Osteocyte (in vitro differentiated cells): ENCODE data around the gene ORAI1. TPM values are rescaled to one million over a fixed set of nuclear protein-coding genes. Genes with fewer than 3 reads are reported as not detected.

Experiments used
- DNase-seq: peaks from one replicate; pipeline ENCODE4 v3.0.0; 2021; ENCODE audit warnings: mixed read lengths; ENCODE audit not compliant: unreplicated experiment; ENCODE audit errors: extremely low spot score
- H3K27ac Mint-ChIP-seq: one replicate; pipeline ENCODE4 v1.8.0; 2021; ENCODE audit warnings: mild to moderate bottlenecking, mixed read lengths; ENCODE audit not compliant: unreplicated experiment
- H3K27me3 Mint-ChIP-seq: one replicate; pipeline ENCODE4 v1.8.0; 2021; ENCODE audit warnings: mixed read lengths; ENCODE audit not compliant: unreplicated experiment
- H3K36me3 Mint-ChIP-seq: one replicate; pipeline ENCODE4 v1.8.0; 2021; ENCODE audit warnings: mixed read lengths; ENCODE audit not compliant: unreplicated experiment
- H3K4me1 Mint-ChIP-seq: one replicate; pipeline ENCODE4 v1.8.0; 2021; ENCODE audit warnings: mixed read lengths; ENCODE audit not compliant: unreplicated experiment
- H3K4me3 Mint-ChIP-seq: one replicate; pipeline ENCODE4 v1.8.0; 2021; ENCODE audit warnings: mild to moderate bottlenecking, moderate library complexity, mixed read lengths; ENCODE audit not compliant: unreplicated experiment
- H3K9me3 Mint-ChIP-seq: one replicate; pipeline ENCODE4 v1.8.0; 2021; ENCODE audit warnings: mixed read lengths; ENCODE audit not compliant: unreplicated experiment
- total RNA-seq: library from RNA; stranded (reverse); gene quantifications from 2 replicates; pipeline ENCODE4 v1.2.1, GENCODE V29; 2021
- TF ChIP-seq, protein P1 (sequence below): fragments of 200-600 bp; sonication (generic); IDR thresholded peaks from 2 replicates; pipeline ENCODE4 v1.5.0; 2021; ENCODE audit warnings: antibody characterized with exemption, mild to moderate bottlenecking, moderate library complexity

Gene ORAI1
- total RNA-seq, 1 donor from 2014 or later: 9.1 TPM

DNA sequence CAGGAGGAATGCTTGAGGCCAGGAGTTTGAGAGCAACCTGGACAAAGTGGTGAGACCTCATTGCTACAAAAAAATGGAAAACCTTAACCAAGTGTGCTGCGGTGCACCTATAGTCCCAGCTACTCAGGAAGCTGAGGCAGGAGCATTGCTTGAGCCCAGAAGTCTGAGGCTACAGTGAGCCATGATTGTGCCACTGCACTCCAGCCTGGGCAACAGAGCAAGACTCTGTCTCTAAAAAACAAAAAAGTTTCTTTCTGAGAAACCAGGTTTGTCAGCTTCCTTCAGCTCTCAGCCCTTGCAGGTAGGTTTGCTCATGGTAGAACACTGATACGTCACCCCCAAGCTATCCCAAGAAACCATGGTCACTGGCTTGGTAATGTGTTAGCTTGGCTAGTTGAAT lies 63.1 kb downstream of the ORAI1 start:
- Mint-ChIP-seq H3K27ac (no peak overlapping the region), H3K27me3 (no peaks in the 10 kb centered on the region), H3K9me3 (no peaks in the 10 kb centered on the region), H3K4me1 (peaks cover 10% of the 10 kb centered on the region), H3K36me3 (no peaks in the 10 kb centered on the region), H3K4me3 (no peak overlapping the region)
- TF ChIP-seq, protein P1, sequence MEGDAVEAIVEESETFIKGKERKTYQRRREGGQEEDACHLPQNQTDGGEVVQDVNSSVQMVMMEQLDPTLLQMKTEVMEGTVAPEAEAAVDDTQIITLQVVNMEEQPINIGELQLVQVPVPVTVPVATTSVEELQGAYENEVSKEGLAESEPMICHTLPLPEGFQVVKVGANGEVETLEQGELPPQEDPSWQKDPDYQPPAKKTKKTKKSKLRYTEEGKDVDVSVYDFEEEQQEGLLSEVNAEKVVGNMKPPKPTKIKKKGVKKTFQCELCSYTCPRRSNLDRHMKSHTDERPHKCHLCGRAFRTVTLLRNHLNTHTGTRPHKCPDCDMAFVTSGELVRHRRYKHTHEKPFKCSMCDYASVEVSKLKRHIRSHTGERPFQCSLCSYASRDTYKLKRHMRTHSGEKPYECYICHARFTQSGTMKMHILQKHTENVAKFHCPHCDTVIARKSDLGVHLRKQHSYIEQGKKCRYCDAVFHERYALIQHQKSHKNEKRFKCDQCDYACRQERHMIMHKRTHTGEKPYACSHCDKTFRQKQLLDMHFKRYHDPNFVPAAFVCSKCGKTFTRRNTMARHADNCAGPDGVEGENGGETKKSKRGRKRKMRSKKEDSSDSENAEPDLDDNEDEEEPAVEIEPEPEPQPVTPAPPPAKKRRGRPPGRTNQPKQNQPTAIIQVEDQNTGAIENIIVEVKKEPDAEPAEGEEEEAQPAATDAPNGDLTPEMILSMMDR: no peak
- DNase-seq: no peak

Other genes starting within 250 kb of the ORAI1 start
- gene RNF34, start 226.4 kb upstream of the ORAI1 start, total RNA-seq: 39.5 and 42.5 TPM in 2 replicates
- gene KDM2B, start 45.5 kb upstream of the ORAI1 start, total RNA-seq: 30.8 and 31.9 TPM in 2 replicates
- gene MORN3, start 43.1 kb downstream of the ORAI1 start, total RNA-seq: 0.11 and 0.29 TPM in 2 replicates
- gene TMEM120B, start 86.2 kb downstream of the ORAI1 start, total RNA-seq: 10.2 and 13.2 TPM in 2 replicates
- 11.3 and 11.9 TPM in 2 replicates for gene RHOF, start 167.2 kb downstream of the ORAI1 start, total RNA-seq
- gene SETD1B, start 177.5 kb downstream of the ORAI1 start, total RNA-seq: 21.0 and 21.8 TPM in 2 replicates
- not detected in 2 replicates for gene HPD, start 232.3 kb downstream of the ORAI1 start, total RNA-seq